Left ventricle myocardium inferior (tissue), 1 donor: ENCODE measurements around the gene TFEB. TPM values are rescaled to one million over a fixed set of nuclear protein-coding genes. Genes with fewer than 3 reads are reported as not detected.

Experiments
- DNase-seq: peaks from one replicate; pipeline ENCODE4 v3.0.0-alpha.2; 2020
- H3K27ac ChIP-seq: fragments of 200-600 bp; replicated peaks from 2 replicates; pipeline ENCODE4 v1.8.0; 2021
- H3K27me3 ChIP-seq: fragments of 200-600 bp; 2 replicates; pipeline ENCODE4 v1.8.0; 2021; ENCODE audit warnings: low read depth
- H3K36me3 ChIP-seq: fragments of 200-600 bp; 2 replicates; pipeline ENCODE4 v1.8.0; 2021
- H3K4me1 ChIP-seq: fragments of 200-600 bp; 2 replicates; pipeline ENCODE4 v1.8.0; 2021
- H3K4me3 ChIP-seq: fragments of 200-600 bp; 2 replicates; pipeline ENCODE4 v1.8.0; 2021; ENCODE audit warnings: mild to moderate bottlenecking, moderate library complexity
- H3K9me3 ChIP-seq: fragments of 200-600 bp; replicated peaks from 2 replicates; pipeline ENCODE4 v1.8.0; 2021
- intact Hi-C: fragments of 100-400 bp; cut with micrococcal nuclease; formaldehyde crosslinking; loops from one replicate; pipeline ENCODE4 v1.11.0; 2022
- total RNA-seq: library from RNA; stranded (reverse); fragmentation: NEBNext Ultra II Directional; extraction: Animal tissue kit (Norgen Biotek cat#: 25700); gene quantifications from one replicate; pipeline ENCODE4 v1.2.1, GENCODE V29; 2021
- TF ChIP-seq, protein P1 (sequence below): fragments of 200-600 bp; IDR thresholded peaks from 2 replicates; pipeline ENCODE4 v1.8.0; 2021; ENCODE audit warnings: antibody characterized with exemption, mild to moderate bottlenecking, borderline replicate concordance
- donor health status: DM: no; HTN: yes; CAD: no; lungs with severe emphysema.

Gene TFEB
- total RNA-seq, 1 donor from 2014 or later: 39.9 TPM

DNA sequence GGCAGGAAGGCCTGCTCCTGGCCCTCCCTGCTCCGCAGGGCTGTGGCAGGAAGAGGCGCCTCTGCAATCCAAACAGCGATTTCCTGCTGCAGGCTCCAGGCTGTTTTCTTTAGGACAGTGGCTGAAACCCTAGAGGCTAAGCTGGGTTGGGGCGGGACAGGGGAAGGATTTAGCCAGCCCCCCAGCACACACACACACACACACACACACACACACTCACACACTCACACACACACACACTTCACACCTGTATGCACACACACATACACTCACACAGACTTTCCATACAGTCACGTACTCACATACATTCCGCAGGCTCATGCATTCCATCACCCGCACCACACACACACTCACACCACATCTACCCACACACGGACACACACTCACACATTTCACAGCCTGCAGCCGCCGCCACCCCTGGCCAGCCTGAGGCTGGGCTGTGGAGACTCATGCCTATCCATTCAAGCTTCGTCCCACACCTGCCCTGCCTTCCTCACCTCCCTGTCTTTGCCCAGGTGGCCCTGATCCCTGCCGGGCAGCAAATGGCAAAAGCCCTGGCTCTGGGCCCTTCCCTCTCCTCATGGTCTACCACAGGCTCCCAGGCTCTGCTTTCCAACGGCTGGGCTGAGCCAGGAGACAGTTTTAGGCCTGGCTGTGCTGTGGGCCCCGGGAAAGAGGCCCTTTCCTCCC, 79.3 kb downstream of the TFEB start:
- TF ChIP-seq, protein P1, sequence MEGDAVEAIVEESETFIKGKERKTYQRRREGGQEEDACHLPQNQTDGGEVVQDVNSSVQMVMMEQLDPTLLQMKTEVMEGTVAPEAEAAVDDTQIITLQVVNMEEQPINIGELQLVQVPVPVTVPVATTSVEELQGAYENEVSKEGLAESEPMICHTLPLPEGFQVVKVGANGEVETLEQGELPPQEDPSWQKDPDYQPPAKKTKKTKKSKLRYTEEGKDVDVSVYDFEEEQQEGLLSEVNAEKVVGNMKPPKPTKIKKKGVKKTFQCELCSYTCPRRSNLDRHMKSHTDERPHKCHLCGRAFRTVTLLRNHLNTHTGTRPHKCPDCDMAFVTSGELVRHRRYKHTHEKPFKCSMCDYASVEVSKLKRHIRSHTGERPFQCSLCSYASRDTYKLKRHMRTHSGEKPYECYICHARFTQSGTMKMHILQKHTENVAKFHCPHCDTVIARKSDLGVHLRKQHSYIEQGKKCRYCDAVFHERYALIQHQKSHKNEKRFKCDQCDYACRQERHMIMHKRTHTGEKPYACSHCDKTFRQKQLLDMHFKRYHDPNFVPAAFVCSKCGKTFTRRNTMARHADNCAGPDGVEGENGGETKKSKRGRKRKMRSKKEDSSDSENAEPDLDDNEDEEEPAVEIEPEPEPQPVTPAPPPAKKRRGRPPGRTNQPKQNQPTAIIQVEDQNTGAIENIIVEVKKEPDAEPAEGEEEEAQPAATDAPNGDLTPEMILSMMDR: no peak
- Histone ChIP-seq H3K27me3 (peaks cover 34% of the 10 kb centered on the region), H3K4me3 (no peak overlapping the region), H3K27ac (no peak overlapping the region), H3K4me1 (peaks cover 11% of the 10 kb centered on the region), H3K36me3 (no peaks in the 10 kb centered on the region), H3K9me3 (no peaks in the 10 kb centered on the region)
- no peak for DNase-seq
- intact Hi-C loops: no loop called here

DNA sequence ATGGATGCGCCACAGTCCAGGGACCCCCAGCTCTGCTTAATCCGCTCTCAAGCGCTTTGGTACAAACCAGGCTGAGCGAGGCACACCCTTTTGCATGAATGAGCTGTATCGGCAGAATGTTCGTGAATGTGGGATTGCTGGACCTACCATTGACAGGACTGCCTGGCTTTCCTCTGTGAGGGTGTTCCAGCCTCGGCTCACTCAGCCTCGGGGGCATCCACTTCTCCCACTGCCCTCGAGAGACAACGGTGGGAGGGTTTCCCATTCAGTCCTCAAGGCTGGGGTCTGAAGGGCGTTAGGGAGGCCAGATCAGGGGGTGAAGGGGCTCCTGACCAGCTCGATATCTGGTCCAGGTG, 79.8 kb downstream of the TFEB start:
- Histone ChIP-seq H3K27ac (no peak overlapping the region), H3K27me3 (peaks cover 29% of the 10 kb centered on the region), H3K9me3 (no peaks in the 10 kb centered on the region), H3K4me3 (no peak overlapping the region), H3K36me3 (no peaks in the 10 kb centered on the region), H3K4me1 (peaks cover 11% of the 10 kb centered on the region)
- no peak for DNase-seq
- intact Hi-C loops: no loop called here
- TF ChIP-seq, protein P1: no peak

DNA sequence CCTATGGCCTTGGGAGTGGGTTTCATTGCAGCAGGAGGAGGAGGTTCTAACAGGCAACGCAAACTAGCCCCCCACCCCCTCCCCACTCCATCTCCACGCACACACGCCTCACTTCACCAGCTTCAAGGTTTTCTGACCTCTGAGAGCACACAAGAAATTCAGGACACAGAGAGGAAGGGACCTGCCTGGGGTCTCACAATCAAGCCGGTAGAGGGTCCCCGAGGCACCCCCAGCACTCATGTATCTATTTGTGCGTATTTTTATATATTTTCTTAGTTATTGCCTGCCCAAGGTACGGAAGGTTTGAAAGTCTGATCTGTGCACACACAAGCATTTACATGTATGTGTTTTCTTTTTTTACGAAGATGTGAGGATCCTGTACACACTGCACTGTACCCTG, 80.2 kb downstream of the TFEB start:
- peaks cover 11% of the 10 kb centered on the region for H3K4me1 ChIP-seq
- intact Hi-C loops: no loop called here
- no peak overlapping the region for H3K4me3 ChIP-seq
- no peaks in the 10 kb centered on the region for H3K36me3 ChIP-seq
- TF ChIP-seq, protein P1: no peak
- H3K27ac ChIP-seq: no peak overlapping the region
- DNase-seq: no peak
- no peaks in the 10 kb centered on the region for H3K9me3 ChIP-seq
- H3K27me3 ChIP-seq: peaks cover 24% of the 10 kb centered on the region

DNA sequence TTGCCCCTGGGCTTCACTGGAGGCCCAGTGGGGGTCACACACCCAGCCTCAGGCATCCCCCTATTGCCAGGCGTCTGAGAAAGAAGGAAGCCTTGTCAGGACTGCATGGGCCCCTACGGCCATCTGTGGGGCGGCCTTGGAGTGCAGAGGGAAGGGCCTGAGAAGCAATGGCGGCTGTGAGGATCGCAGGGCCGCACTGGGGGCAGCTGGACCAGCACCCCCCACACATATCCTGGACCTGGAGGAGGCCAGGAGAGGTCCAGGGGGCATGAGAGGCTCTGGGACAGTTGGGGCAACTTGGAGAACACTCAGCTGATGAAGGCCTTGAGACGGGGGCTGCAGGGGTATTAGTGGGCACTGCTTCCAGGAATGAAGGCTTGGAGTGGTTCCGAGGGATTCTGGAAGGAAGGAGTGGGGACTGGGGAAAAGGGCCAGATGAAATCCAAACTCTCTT, 80.7 kb downstream of the TFEB start:
- intact Hi-C loops: no loop called here
- peaks cover 11% of the 10 kb centered on the region for H3K4me1 ChIP-seq
- H3K27ac ChIP-seq: no peak overlapping the region
- no peaks in the 10 kb centered on the region for H3K36me3 ChIP-seq
- no peak for DNase-seq
- no peak overlapping the region for H3K4me3 ChIP-seq
- peaks cover 20% of the 10 kb centered on the region for H3K27me3 ChIP-seq
- TF ChIP-seq, protein P1: no peak
- no peaks in the 10 kb centered on the region for H3K9me3 ChIP-seq

DNA sequence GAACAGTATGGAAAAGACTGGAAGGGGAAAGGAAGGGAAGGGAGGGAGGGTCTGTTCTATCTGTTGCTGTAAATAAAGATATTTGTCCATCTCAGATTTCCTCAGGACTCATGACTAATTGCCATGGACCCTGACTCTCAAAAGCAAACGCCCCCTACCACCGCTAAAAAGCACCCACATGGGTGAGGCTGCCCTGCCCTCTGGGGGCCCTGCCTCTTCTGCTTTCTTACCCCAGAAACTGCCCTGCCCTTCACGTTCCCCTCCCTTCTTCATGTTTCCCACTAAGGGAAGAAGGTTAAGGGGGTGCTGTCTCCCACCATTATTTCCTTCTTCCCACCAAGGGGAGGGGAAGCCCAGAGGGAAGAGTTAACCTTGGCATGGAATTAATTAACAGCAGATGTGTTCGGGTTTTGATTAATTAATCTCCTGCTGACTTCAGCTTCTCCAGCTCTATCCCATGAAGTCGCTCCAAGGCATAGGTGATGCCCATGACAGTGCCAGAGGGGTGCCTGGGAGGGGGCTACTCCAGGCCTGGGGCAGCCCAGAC, 81.2 kb downstream of the TFEB start:
- Histone ChIP-seq H3K9me3 (no peaks in the 10 kb centered on the region), H3K27me3 (peaks cover 20% of the 10 kb centered on the region), H3K36me3 (no peaks in the 10 kb centered on the region), H3K4me1 (peaks cover 11% of the 10 kb centered on the region), H3K27ac (no peak overlapping the region), H3K4me3 (no peak overlapping the region)
- TF ChIP-seq, protein P1: no peak
- no peak for DNase-seq
- intact Hi-C loops: no loop called here
